Endothelial cell of umbilical vein (primary cell): Measurements from ENCODE around the gene BLNK. TPM values are rescaled to one million over a fixed set of nuclear protein-coding genes. Genes with fewer than 3 reads are reported as not detected.

Source experiments
- BruUV-seq: library from RNA; stranded (reverse); fragments of 400-500 nt; replicated peaks from 2 replicates; lab custom pipeline; 2021; lab: Mats Ljungman, UMichigan
- CTCF ChIA-PET: fragments of 300-600, 350-600 bp; sonication (Branson Sonifier 250); formaldehyde crosslinking; loops from one replicate; lab custom pipeline; 2021; ENCODE audit warnings: antibody characterized with exemption, inconsistent platforms; lab: Charles Lee
- POLR2A ChIA-PET: fragments of 300-600, 350-600 bp; sonication (Branson Sonifier 250); formaldehyde crosslinking; loops from one replicate; lab custom pipeline; 2021; ENCODE audit warnings: antibody characterized with exemption, inconsistent platforms; lab: Charles Lee
- DNase-seq: peaks from one replicate; pipeline ENCODE4 v3.0.0-alpha.2; 2011; ENCODE audit warnings: low read depth, low spot score
- FAIRE-seq: peaks from 2 replicates; lab custom pipeline; 2011; peaks lifted over from hg19 to GRCh38; lab: Jason Lieb, UNC
- H2AFZ ChIP-seq: 2 replicates; pipeline ENCODE4 v1.6.0; 2012; ENCODE audit warnings: low read depth, low read length, control low read depth, inconsistent platforms
- H3K27ac ChIP-seq: 2 replicates; pipeline ENCODE4 v1.5.1; 2011; ENCODE audit warnings: low read depth, mild to moderate bottlenecking, control low read depth, low read length, moderate library complexity; ENCODE audit not compliant: insufficient read depth
- H3K27me3 ChIP-seq, 2 experiments: 2 replicates each; pipeline versions ENCODE4 v1.6.0 to v1.6.1; 2011; ENCODE audit warnings: low read length in 2 of 2, mixed read lengths in 1 of 2; ENCODE audit not compliant: control insufficient read depth in 2 of 2, insufficient read depth in 2 of 2
- H3K36me3 ChIP-seq, 2 experiments: 2 replicates in 1 of 2; 3 replicates in 1 of 2; pipeline ENCODE4 v1.5.1; 2011; ENCODE audit warnings: low read length in 2 of 2, mild to moderate bottlenecking in 1 of 2, moderate library complexity in 1 of 2; ENCODE audit not compliant: control insufficient read depth in 2 of 2, insufficient read depth in 2 of 2; ENCODE audit errors: extremely low read depth in 1 of 2
- H3K4me1 ChIP-seq: 3 replicates; pipeline ENCODE4 v1.5.1; 2011; ENCODE audit warnings: mild to moderate bottlenecking, low read length; ENCODE audit not compliant: control insufficient read depth, insufficient read depth; ENCODE audit errors: extremely low read depth
- H3K4me2 ChIP-seq: 2 replicates; pipeline ENCODE4 v1.6.1; 2011; ENCODE audit warnings: low read length, control low read depth, mixed read lengths; ENCODE audit not compliant: insufficient read depth
- H3K4me3 ChIP-seq, 3 experiments: fragments of 200-600 bp in 1 of 3; sonication (generic), shearing (Covaris generic) in 1 of 3; replicated peaks in 1 of 3; 2 replicates each; pipeline ENCODE4 v1.5.1; 2011 to 2016; ENCODE audit warnings: control low read depth in 3 of 3, low read length in 3 of 3, mild to moderate bottlenecking in 2 of 3, inconsistent platforms in 1 of 3, low read depth in 1 of 3, moderate library complexity in 1 of 3; ENCODE audit not compliant: insufficient read depth in 1 of 3
- H3K79me2 ChIP-seq: 2 replicates; pipeline ENCODE4 v1.6.0; 2012; ENCODE audit warnings: low read length, inconsistent platforms; ENCODE audit not compliant: control insufficient read depth, insufficient read depth
- H3K9ac ChIP-seq: replicated peaks from 2 replicates; pipeline ENCODE3; 2011; ENCODE audit warnings: low read length, control low read depth; ENCODE audit not compliant: insufficient read depth; ENCODE audit errors: extremely low read depth
- H3K9me1 ChIP-seq: replicated peaks from 3 replicates; pipeline ENCODE4 v1.6.0; 2011; ENCODE audit warnings: mild to moderate bottlenecking, low read length; ENCODE audit not compliant: control insufficient read depth, insufficient read depth; ENCODE audit errors: extremely low read depth
- H3K9me3 ChIP-seq: replicated peaks from 2 replicates; pipeline ENCODE4 v1.5.1; 2012; ENCODE audit warnings: low read length, inconsistent platforms; ENCODE audit not compliant: control insufficient read depth, insufficient read depth
- H4K20me1 ChIP-seq: replicated peaks from 2 replicates; pipeline ENCODE3; 2011; ENCODE audit warnings: mild to moderate bottlenecking, low read length; ENCODE audit not compliant: control insufficient read depth, insufficient read depth; ENCODE audit errors: extremely low read depth
- CTCF ChIP-seq, 2 donors: IDR thresholded peaks; 1 replicate in 1 of 2; 2 replicates in 1 of 2; pipeline ENCODE4 v1.5.1; 2011; ENCODE audit warnings: low read length in 2 of 2, mild to moderate bottlenecking in 2 of 2, moderate library complexity in 2 of 2, control low read depth in 1 of 2, inconsistent platforms in 1 of 2, low read depth in 1 of 2; ENCODE audit not compliant: insufficient read depth in 1 of 2; ENCODE audit errors: extremely low read depth in 1 of 2
- EZH2 ChIP-seq: IDR thresholded peaks from 2 replicates; pipeline ENCODE4 v1.6.1; 2012; ENCODE audit warnings: borderline replicate concordance, low read depth, mild to moderate bottlenecking, moderate library complexity, low read length, inconsistent platforms; ENCODE audit not compliant: severe bottlenecking
- FOS ChIP-seq: IDR thresholded peaks from 2 replicates; pipeline ENCODE4 v1.6.1; 2011; ENCODE audit warnings: mild to moderate bottlenecking, low read length, moderate library complexity, borderline replicate concordance; ENCODE audit not compliant: insufficient read depth
- GATA2 ChIP-seq: IDR thresholded peaks from 2 replicates; pipeline ENCODE4 v1.7.0; 2011; ENCODE audit warnings: low read depth, mild to moderate bottlenecking, moderate library complexity, mixed read lengths, low read length; ENCODE audit not compliant: insufficient read length, insufficient read depth
- JUN ChIP-seq: IDR thresholded peaks from 2 replicates; pipeline ENCODE4 v1.6.1; 2011; ENCODE audit warnings: borderline replicate concordance, low read depth; ENCODE audit not compliant: insufficient read length, insufficient read depth
- MAX ChIP-seq: IDR thresholded peaks from 2 replicates; pipeline ENCODE4 v1.6.1; 2011; ENCODE audit not compliant: insufficient read depth, insufficient read length
- MYC ChIP-seq: IDR thresholded peaks from one replicate; pipeline ENCODE4 v1.6.1; 2011; ENCODE audit warnings: mild to moderate bottlenecking, low read depth, low read length
- POLR2A ChIP-seq: IDR thresholded peaks from 2 replicates; pipeline ENCODE4 v1.6.1; 2012; ENCODE audit warnings: low read depth, mild to moderate bottlenecking, control low read depth, low read length
- POLR2AphosphoS5 ChIP-seq: IDR thresholded peaks from 2 replicates; pipeline ENCODE4 v1.6.1; 2012; ENCODE audit warnings: low read depth, mild to moderate bottlenecking, control low read depth, low read length, moderate library complexity; ENCODE audit not compliant: insufficient read depth
- dilution Hi-C: fragments of 300-500 bp; cut with MboI; formaldehyde crosslinking; loops from one replicate; pipeline ENCODE4 v1.15.0; 2019; ENCODE audit warnings: low sequenced_read_pairs; ENCODE audit not compliant: extremely low pct_ligation_motif_present
- intact Hi-C: fragments of 100-400 bp; cut with micrococcal nuclease; formaldehyde crosslinking; loops from one replicate; pipeline ENCODE4 v1.10.0; 2022
- polyA plus RNA-seq, 4 experiments: library from polyadenylated mRNA; depleted of rRNA in 3 of 4; stranded (reverse) in 3 of 4; unstranded in 1 of 4; fragments of >200 nt; gene quantifications; 2 replicates each; pipeline versions ENCODE4 v1.2.1 to v1.2.3, GENCODE V29; 2011 to 2012; ENCODE audit warnings: missing spikeins in 1 of 4
- total RNA-seq: library from RNA; stranded (reverse); gene quantifications from 2 replicates; pipeline ENCODE4 v1.2.3, GENCODE V29; 2021

BLNK gene
- total and polyA plus RNA-seq, 2 donors (not counting 3 experiments of a cell fraction or from before 2014, with no cell fraction given): not detected

- Histone ChIP-seq H3K36me3 (no peaks in the 10 kb centered on the region), H3K4me1 (no peaks in the 10 kb centered on the region), H3K4me3 (no peak overlapping the region), H3K27ac (no peak overlapping the region), H3K9me3 (no peaks in the 10 kb centered on the region), H3K79me2 (no peaks in the 10 kb centered on the region), H3K9ac (no peak overlapping the region), H3K9me1 (no peaks in the 10 kb centered on the region), H3K27me3 (peaks cover 0 to 3% of the 10 kb centered on the region in 2 experiments), H2AFZ (no peak overlapping the region), H3K4me2 (no peak overlapping the region), H4K20me1 (no peaks in the 10 kb centered on the region)
- no TSS peak for BruUV-seq
- no peak for TF ChIP-seq EZH2
- ChIA-PET CTCF (interaction anchor here (0.9 to 2.4 kb wide), 3 partner anchors 24 to 189 kb away, joined by 3 to 6 read pairs (median 4); no protein-coding TSS in a partner anchor), POLR2A (no interaction called here)
- DNase-seq (no peak), FAIRE-seq (no peak)
- intact Hi-C loops (no loop called here), dilution Hi-C loops (no loop called here)
Observed at GRCh38 chr10:96205580-96205979, 65.8 kb downstream of the BLNK start.

- no TSS peak for BruUV-seq
- no peak for FAIRE-seq
Observed at GRCh38 chr10:96201525-96201924, 69.8 kb downstream of the BLNK start.

More at GRCh38 chr10:96201525-96201924, 69.8 kb downstream of the BLNK start:
- H3K9ac ChIP-seq: no peak overlapping the region
- no peak overlapping the region for H2AFZ ChIP-seq
- no peaks in the 10 kb centered on the region for H3K9me1 ChIP-seq
- no peaks in the 10 kb centered on the region for H3K9me3 ChIP-seq
- dilution Hi-C loops: no loop called here
- TF ChIP-seq FOS: no peak
- no peak for TF ChIP-seq POLR2A
- TF ChIP-seq GATA2: no peak
- TF ChIP-seq POLR2AphosphoS5: no peak
- TF ChIP-seq CTCF (IDR thresholded peaks at IDR 0.05; ENCODE audit: extremely low read depth in 1 of 2, insufficient read depth in 1 of 2, low read depth in 1 of 2, low read length in 2 of 2): no peak
- TF ChIP-seq JUN: no peak
- no peak for TF ChIP-seq MYC
- TF ChIP-seq MAX: no peak
- TF ChIP-seq EZH2: no peak
- DNase-seq: no peak
- H3K27ac ChIP-seq: no peak overlapping the region
- no peaks in the 10 kb centered on the region for H3K79me2 ChIP-seq
- H3K4me2 ChIP-seq: no peak overlapping the region
- H3K36me3 ChIP-seq: no peaks in the 10 kb centered on the region
- POLR2A ChIA-PET: no interaction called here
- H3K4me3 ChIP-seq: no peak overlapping the region
- intact Hi-C loops: no loop called here
- peaks cover 0 to 3% of the 10 kb centered on the region in 2 experiments for H3K27me3 ChIP-seq
- H3K4me1 ChIP-seq: no peaks in the 10 kb centered on the region
- CTCF ChIA-PET: no interaction called here
- no peaks in the 10 kb centered on the region for H4K20me1 ChIP-seq
